Hippocampal formation (tissue), 2 donors: ENCODE measurements around the gene DIS3.
"Not testable (repeated sequence)": the region's sequence is repeated elsewhere in the genome, so short reads cannot be mapped to it uniquely, and the experiment has no call there.

Experiments used
- DNase-seq, 2 donors: peaks; one replicate each; lab custom pipeline; 2025; lab: John Stamatoyannopoulos, UW

DIS3 gene

GRCh38 chr13:72740015-72740414, 41.7 kb downstream of the DIS3 start:
- DNase-seq, result no peak

DNA sequence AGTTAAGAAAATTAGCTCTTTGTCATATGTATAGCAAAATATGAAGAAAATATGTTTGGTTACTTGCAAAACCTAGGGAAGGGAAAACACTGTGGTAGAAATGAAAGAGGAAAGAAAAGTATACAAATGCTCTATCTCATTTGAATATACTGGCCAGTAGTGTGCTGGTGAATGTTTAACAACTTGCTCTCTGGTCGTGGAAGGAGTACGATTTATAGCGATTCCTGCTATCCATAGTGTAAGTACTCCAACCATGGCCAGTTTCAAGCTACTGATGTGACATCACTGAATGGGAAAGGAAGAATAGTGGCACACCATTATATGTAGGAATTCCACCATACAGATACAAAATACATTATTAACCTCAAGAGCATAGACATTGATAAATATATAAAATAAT, 44.7 kb downstream of the DIS3 start:
- DNase-seq, result no peak

GRCh38 chr13:72728290-72728605, 53.5 kb downstream of the DIS3 start:
- no peak for DNase-seq

GRCh38 chr13:72727417-72728289, 54.0 kb downstream of the DIS3 start, which contains the start of the genes BORA and MZT1:
BORA (plus strand) TSS chr13:72727923; CDS start chr13:72728941, 1,018 bp downstream.
MZT1 (minus strand) TSS chr13:72727629; CDS start chr13:72727602, 27 bp downstream.
- DNase-seq, result peak; percentile 89 to 92

- no peak for DNase-seq
Observed at GRCh38 chr13:72726726-72727416, 54.8 kb downstream of the DIS3 start.

GRCh38 chr13:72726185-72726584, 55.5 kb downstream of the DIS3 start:
- not testable (repeated sequence) for DNase-seq

- no peak for DNase-seq
Observed at GRCh38 chr13:72716776-72717175, 64.9 kb downstream of the DIS3 start.
